ENCODE data around the gene NCMAP. TPM values are rescaled to one million over a fixed set of nuclear protein-coding genes. Genes with fewer than 3 reads are reported as not detected.

The NCMAP gene
- total RNA-seq, 4 donors from 2014 or later = 0.16 TPM; not detected in 3

- TF ChIP-seq CTCF (IDR thresholded peaks at IDR 0.05) = no peak
- DNase-seq (ENCODE audit: low spot score) (no peak), ATAC-seq (ENCODE audit: low FRiP score) (no peak)
Measured at GRCh38 chr1:24639881-24640280, 84.0 kb downstream of the NCMAP start.

GRCh38 chr1:24640288-24640687 lies 84.4 kb downstream of the NCMAP start:
- ATAC-seq (ENCODE audit: low FRiP score) (no peak), DNase-seq (ENCODE audit: low spot score) (no peak)
- no peak for TF ChIP-seq CTCF (IDR thresholded peaks at IDR 0.05)

- no peak for DNase-seq (ENCODE audit: low spot score)
- TF ChIP-seq CTCF (IDR thresholded peaks at IDR 0.05) = no peak
- ATAC-seq (ENCODE audit: low FRiP score) = no peak
Measured at GRCh38 chr1:24641646-24642151, 85.8 kb downstream of the NCMAP start.

- TF ChIP-seq CTCF (IDR thresholded peaks at IDR 0.05) = no peak
- DNase-seq (ENCODE audit: low spot score) (peak; percentile 92), ATAC-seq (ENCODE audit: low FRiP score) (peak; percentile 96)
Measured at GRCh38 chr1:24642481-24643362, 86.8 kb downstream of the NCMAP start, which contains the start of gene SRRM1. Gene SRRM1, plus strand, starts transcription at chr1:24643302. Its CDS starts 25 bp downstream, at chr1:24643327.

- no peak for TF ChIP-seq CTCF (IDR thresholded peaks at IDR 0.05)
- DNase-seq (ENCODE audit: low spot score) = no peak
- ATAC-seq (ENCODE audit: low FRiP score) = peak; percentile 10
Measured at GRCh38 chr1:24643363-24644099, 87.6 kb downstream of the NCMAP start.

- no peak for TF ChIP-seq CTCF (IDR thresholded peaks at IDR 0.05)
- ATAC-seq (ENCODE audit: low FRiP score) (no peak), DNase-seq (ENCODE audit: low spot score) (no peak)
Measured at GRCh38 chr1:24644100-24644384, 88.2 kb downstream of the NCMAP start.
